Suprapubic skin (tissue), 4 donors: ENCODE results near the gene PPP2R1B.

ENCODE experiments used
- POLR2A ChIP-seq, 2 donors: fragments of 450-650 bp; IDR thresholded peaks; one replicate each; pipeline ENCODE4 v1.6.1; 2017; ENCODE audit warnings: antibody characterized with exemption in 2 of 2, mild to moderate bottlenecking in 2 of 2, moderate library complexity in 2 of 2
- POLR2AphosphoS5 ChIP-seq, 3 donors: sonication (generic); formaldehyde crosslinking; IDR thresholded peaks; one replicate each; pipeline ENCODE4 v1.6.1; 2017; ENCODE audit warnings: antibody characterized with exemption in 3 of 3

DNA sequence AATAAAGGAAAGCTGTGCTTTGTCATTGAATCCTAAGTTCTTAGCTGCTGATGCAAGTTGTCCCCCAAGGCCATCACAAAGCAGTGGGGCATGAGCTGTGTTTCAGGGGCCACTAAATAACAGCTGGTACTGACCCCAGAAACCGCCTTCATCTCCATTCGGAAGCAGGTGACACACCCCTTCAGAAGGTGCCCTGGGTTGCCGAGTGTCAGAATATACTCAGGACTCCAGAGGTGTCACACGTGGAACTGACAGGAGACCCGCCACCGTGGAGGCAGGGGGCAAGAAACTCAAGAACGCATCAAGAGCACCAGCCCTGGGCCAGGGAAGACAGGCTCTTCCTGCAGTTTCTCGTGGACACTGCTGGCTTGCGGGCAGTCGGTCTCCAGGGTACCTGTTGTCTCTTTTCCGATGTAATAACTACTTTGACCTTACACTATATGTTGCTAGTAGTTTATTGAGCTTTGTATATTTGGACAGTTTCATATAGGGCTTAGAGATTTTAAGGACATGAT is 41.5 kb downstream of the PPP2R1B start:
- TF ChIP-seq POLR2A (IDR thresholded peaks at IDR 0.05): no peak
- TF ChIP-seq POLR2AphosphoS5 (IDR thresholded peaks at IDR 0.05): no peak
